Measurements from ENCODE around the gene SEMA3A.

Gene SEMA3A

GRCh38 chr7:84111842-84112241, 82.7 kb downstream of the SEMA3A start:
- DNase-seq (ENCODE audit: low read depth in 2 of 2), result no peak

GRCh38 chr7:84110400-84110799, 84.2 kb downstream of the SEMA3A start:
- DNase-seq (ENCODE audit: low read depth in 2 of 2), result no peak

- DNase-seq (ENCODE audit: low read depth in 2 of 2), result no peak
These were observed 85.8 kb downstream of the SEMA3A start for GRCh38 chr7:84108787-84109186.

- DNase-seq (ENCODE audit: low read depth in 2 of 2), result no peak
These were observed 86.5 kb downstream of the SEMA3A start for GRCh38 chr7:84108119-84108518.

- DNase-seq (ENCODE audit: low read depth in 2 of 2), result no peak
These were observed 87.3 kb downstream of the SEMA3A start for GRCh38 chr7:84107259-84107658.

GRCh38 chr7:84106291-84106690, 88.3 kb downstream of the SEMA3A start:
- no peak for DNase-seq (ENCODE audit: low read depth in 2 of 2)

GRCh38 chr7:84105586-84105985, 89.0 kb downstream of the SEMA3A start:
- no peak for DNase-seq (ENCODE audit: low read depth in 2 of 2)

- no peak for DNase-seq (ENCODE audit: low read depth in 2 of 2)
These were observed 89.8 kb downstream of the SEMA3A start for GRCh38 chr7:84104826-84105225.

- no peak for DNase-seq (ENCODE audit: low read depth in 2 of 2)
These were observed 92.4 kb downstream of the SEMA3A start for GRCh38 chr7:84102213-84102612.

- no peak for DNase-seq (ENCODE audit: low read depth in 2 of 2)
These were observed 93.7 kb downstream of the SEMA3A start for GRCh38 chr7:84100866-84101265.

- DNase-seq (ENCODE audit: low read depth in 2 of 2), result no peak
These were observed 98.6 kb downstream of the SEMA3A start for GRCh38 chr7:84095971-84096370.

GRCh38 chr7:84092207-84092606, 102.4 kb downstream of the SEMA3A start:
- no peak for DNase-seq (ENCODE audit: low read depth in 2 of 2)

GRCh38 chr7:84091318-84091717, 103.3 kb downstream of the SEMA3A start:
- no peak for DNase-seq (ENCODE audit: low read depth in 2 of 2)

GRCh38 chr7:84088802-84089201, 105.8 kb downstream of the SEMA3A start:
- DNase-seq (ENCODE audit: low read depth in 2 of 2), result no peak

GRCh38 chr7:84085998-84086397, 108.6 kb downstream of the SEMA3A start:
- DNase-seq (ENCODE audit: low read depth in 2 of 2), result no peak

- no peak for DNase-seq (ENCODE audit: low read depth in 2 of 2)
These were observed 109.4 kb downstream of the SEMA3A start for GRCh38 chr7:84085147-84085546.

- DNase-seq (ENCODE audit: low read depth in 2 of 2), result no peak
These were observed 110.7 kb downstream of the SEMA3A start for GRCh38 chr7:84083846-84084245.

- DNase-seq (ENCODE audit: low read depth in 2 of 2), result no peak
These were observed 112.5 kb downstream of the SEMA3A start for GRCh38 chr7:84081973-84082522.

- no peak for DNase-seq (ENCODE audit: low read depth in 2 of 2)
These were observed 117.3 kb downstream of the SEMA3A start for GRCh38 chr7:84077336-84077735.

- no peak for DNase-seq (ENCODE audit: low read depth in 2 of 2)
These were observed 118.4 kb downstream of the SEMA3A start for GRCh38 chr7:84076219-84076618.

- DNase-seq (ENCODE audit: low read depth in 2 of 2), result no peak
These were observed 121.3 kb downstream of the SEMA3A start for GRCh38 chr7:84073186-84073875.

- DNase-seq (ENCODE audit: low read depth in 2 of 2), result no peak
These were observed 123.8 kb downstream of the SEMA3A start for GRCh38 chr7:84070770-84071169.

- no peak for DNase-seq (ENCODE audit: low read depth in 2 of 2)
These were observed 124.5 kb downstream of the SEMA3A start for GRCh38 chr7:84069999-84070500.

GRCh38 chr7:84069033-84069432, 125.6 kb downstream of the SEMA3A start:
- no peak for DNase-seq (ENCODE audit: low read depth in 2 of 2)
